ENCODE data around the gene LMF1. TPM values are rescaled to one million over a fixed set of nuclear protein-coding genes. Genes with fewer than 3 reads are reported as not detected.

Gene LMF1
- total RNA-seq, 1 donor from 2014 or later: 26.0 TPM

GRCh38 chr16:975291-975690, 4.5 kb upstream of the LMF1 start:
- H3K4me1 ChIP-seq: peaks cover 18% of the 10 kb centered on the region
- H3K4me3 ChIP-seq: no peak overlapping the region
- H3K27ac ChIP-seq: no peak overlapping the region
- H3K27me3 ChIP-seq: no peaks in the 10 kb centered on the region
- H3K9me3 ChIP-seq: no peaks in the 10 kb centered on the region
- H3K36me3 ChIP-seq: no peaks in the 10 kb centered on the region
- TF ChIP-seq POLR2A (IDR thresholded peaks at IDR 0.05): no peak
- DNase-seq (ENCODE audit: extremely low spot score in 2 of 2): no peak
- intact Hi-C loops (cut with DNase I): no loop called here

- no peak for DNase-seq (ENCODE audit: extremely low spot score in 2 of 2)
- intact Hi-C loops (cut with DNase I): no loop called here
- Histone ChIP-seq H3K27me3 (no peaks in the 10 kb centered on the region), H3K36me3 (no peaks in the 10 kb centered on the region), H3K27ac (no peak overlapping the region), H3K4me1 (peaks cover 18% of the 10 kb centered on the region), H3K4me3 (no peak overlapping the region), H3K9me3 (no peaks in the 10 kb centered on the region)
- TF ChIP-seq POLR2A (IDR thresholded peaks at IDR 0.05) (no peak), POLR2AphosphoS5 (IDR thresholded peaks at IDR 0.05; ENCODE audit: insufficient read depth in 1 of 2, low read depth in 1 of 2) (no peak), CTCF (IDR thresholded peaks at IDR 0.05) (no peak)
Observed at GRCh38 chr16:974611-975261, 4.0 kb upstream of the LMF1 start.

GRCh38 chr16:974001-974601, 3.3 kb upstream of the LMF1 start:
- no peaks in the 10 kb centered on the region for H3K36me3 ChIP-seq
- no peaks in the 10 kb centered on the region for H3K9me3 ChIP-seq
- peaks cover 24% of the 10 kb centered on the region for H3K4me1 ChIP-seq
- intact Hi-C loops (cut with DNase I): no loop called here
- H3K27me3 ChIP-seq: no peaks in the 10 kb centered on the region
- no peak overlapping the region for H3K27ac ChIP-seq
- DNase-seq (ENCODE audit: extremely low spot score in 2 of 2): no peak
- TF ChIP-seq POLR2AphosphoS5 (IDR thresholded peaks at IDR 0.05; ENCODE audit: insufficient read depth in 1 of 2, low read depth in 1 of 2) (no peak), CTCF (IDR thresholded peaks at IDR 0.05) (no peak), POLR2A (IDR thresholded peaks at IDR 0.05) (no peak)
- no peak overlapping the region for H3K4me3 ChIP-seq

GRCh38 chr16:973366-973765, 2.6 kb upstream of the LMF1 start:
- no peak overlapping the region for H3K27ac ChIP-seq
- H3K4me3 ChIP-seq: no peak overlapping the region
- H3K27me3 ChIP-seq: no peaks in the 10 kb centered on the region
- H3K9me3 ChIP-seq: no peaks in the 10 kb centered on the region
- intact Hi-C loops (cut with DNase I): no loop called here
- H3K4me1 ChIP-seq: peaks cover 32% of the 10 kb centered on the region
- no peak for DNase-seq (ENCODE audit: extremely low spot score in 2 of 2)
- TF ChIP-seq POLR2A (IDR thresholded peaks at IDR 0.05) (no peak), CTCF (IDR thresholded peaks at IDR 0.05) (no peak), POLR2AphosphoS5 (IDR thresholded peaks at IDR 0.05; ENCODE audit: insufficient read depth in 1 of 2, low read depth in 1 of 2) (no peak)
- H3K36me3 ChIP-seq: no peaks in the 10 kb centered on the region

- Histone ChIP-seq H3K9me3 (no peaks in the 10 kb centered on the region), H3K27ac (no peak overlapping the region), H3K27me3 (no peaks in the 10 kb centered on the region), H3K36me3 (no peaks in the 10 kb centered on the region), H3K4me3 (no peak overlapping the region), H3K4me1 (peaks cover 37% of the 10 kb centered on the region)
- no peak for DNase-seq (ENCODE audit: extremely low spot score in 2 of 2)
- no peak for TF ChIP-seq POLR2AphosphoS5 (IDR thresholded peaks at IDR 0.05; ENCODE audit: insufficient read depth in 1 of 2, low read depth in 1 of 2)
- no peak for TF ChIP-seq CTCF (IDR thresholded peaks at IDR 0.05)
- TF ChIP-seq POLR2A (IDR thresholded peaks at IDR 0.05): no peak
- intact Hi-C loops (cut with DNase I): no loop called here
Observed at GRCh38 chr16:972316-973002, 1.7 kb upstream of the LMF1 start.

Data from vagina (tissue), 2 donors.